ENCODE data around the gene USP28. TPM values are rescaled to one million over a fixed set of nuclear protein-coding genes. Genes with fewer than 3 reads are reported as not detected.

The USP28 gene
- total RNA-seq, 1 donor from 2014 or later, result 89.8 TPM

GRCh38 chr11:113874096-113874495 is 1.3 kb downstream of the USP28 start:
- Mint-ChIP-seq H3K27me3 (ENCODE audit: unreplicated experiment) (peaks cover 20% of the 10 kb centered on the region), H3K4me1 (ENCODE audit: unreplicated experiment) (peaks cover 61% of the 10 kb centered on the region), H3K27ac (ENCODE audit: unreplicated experiment) (no peak overlapping the region), H3K9me3 (ENCODE audit: unreplicated experiment) (no peaks in the 10 kb centered on the region), H3K36me3 (ENCODE audit: low read depth, unreplicated experiment) (peaks cover 8% of the 10 kb centered on the region), H3K4me3 (ENCODE audit: unreplicated experiment) (peak overlapping the region; percentile 95)
- DNase-seq (ENCODE audit: low spot score), result no peak
- TF ChIP-seq CTCF (IDR thresholded peaks at IDR 0.05; ENCODE audit: unreplicated experiment), result no peak

- TF ChIP-seq CTCF (IDR thresholded peaks at IDR 0.05; ENCODE audit: unreplicated experiment), result no peak
- Mint-ChIP-seq H3K4me1 (ENCODE audit: unreplicated experiment) (peaks cover 54% of the 10 kb centered on the region), H3K9me3 (ENCODE audit: unreplicated experiment) (no peaks in the 10 kb centered on the region), H3K27ac (ENCODE audit: unreplicated experiment) (peak overlapping the region; percentile 38), H3K4me3 (ENCODE audit: unreplicated experiment) (peak overlapping the region; percentile 95), H3K27me3 (ENCODE audit: unreplicated experiment) (peaks cover 17% of the 10 kb centered on the region), H3K36me3 (ENCODE audit: low read depth, unreplicated experiment) (peaks cover 8% of the 10 kb centered on the region)
- no peak for DNase-seq (ENCODE audit: low spot score)
Measured at GRCh38 chr11:113873236-113873626, 2.1 kb downstream of the USP28 start.

GRCh38 chr11:113871336-113871735 is 4.0 kb downstream of the USP28 start:
- Mint-ChIP-seq H3K27me3 (ENCODE audit: unreplicated experiment) (peaks cover 11% of the 10 kb centered on the region), H3K36me3 (ENCODE audit: low read depth, unreplicated experiment) (peaks cover 8% of the 10 kb centered on the region), H3K27ac (ENCODE audit: unreplicated experiment) (no peak overlapping the region), H3K4me3 (ENCODE audit: unreplicated experiment) (peak overlapping the region; percentile 51), H3K9me3 (ENCODE audit: unreplicated experiment) (no peaks in the 10 kb centered on the region), H3K4me1 (ENCODE audit: unreplicated experiment) (peaks cover 46% of the 10 kb centered on the region)
- no peak for TF ChIP-seq CTCF (IDR thresholded peaks at IDR 0.05; ENCODE audit: unreplicated experiment)
- DNase-seq (ENCODE audit: low spot score), result no peak

GRCh38 chr11:113867843-113868503 is 7.4 kb downstream of the USP28 start:
- peaks cover 1% of the 10 kb centered on the region for H3K27me3 Mint-ChIP-seq (ENCODE audit: unreplicated experiment)
- TF ChIP-seq CTCF (IDR thresholded peaks at IDR 0.05; ENCODE audit: unreplicated experiment), result no peak
- DNase-seq (ENCODE audit: low spot score), result no peak
- H3K27ac Mint-ChIP-seq (ENCODE audit: unreplicated experiment), result no peak overlapping the region
- peaks cover 29% of the 10 kb centered on the region for H3K4me1 Mint-ChIP-seq (ENCODE audit: unreplicated experiment)
- H3K4me3 Mint-ChIP-seq (ENCODE audit: unreplicated experiment), result no peak overlapping the region
- H3K36me3 Mint-ChIP-seq (ENCODE audit: low read depth, unreplicated experiment), result no peaks in the 10 kb centered on the region
- no peaks in the 10 kb centered on the region for H3K9me3 Mint-ChIP-seq (ENCODE audit: unreplicated experiment)

- no peak for DNase-seq (ENCODE audit: low spot score)
- Mint-ChIP-seq H3K4me1 (ENCODE audit: unreplicated experiment) (peaks cover 23% of the 10 kb centered on the region), H3K9me3 (ENCODE audit: unreplicated experiment) (no peaks in the 10 kb centered on the region), H3K36me3 (ENCODE audit: low read depth, unreplicated experiment) (no peaks in the 10 kb centered on the region), H3K27ac (ENCODE audit: unreplicated experiment) (no peak overlapping the region), H3K4me3 (ENCODE audit: unreplicated experiment) (no peak overlapping the region), H3K27me3 (ENCODE audit: unreplicated experiment) (peaks cover 3% of the 10 kb centered on the region)
- TF ChIP-seq CTCF (IDR thresholded peaks at IDR 0.05; ENCODE audit: unreplicated experiment), result no peak
Measured at GRCh38 chr11:113865873-113866272, 9.5 kb downstream of the USP28 start.
